ENCODE data around the gene MANF. TPM values are rescaled to one million over a fixed set of nuclear protein-coding genes. Genes with fewer than 3 reads are reported as not detected.

Gene MANF
- total RNA-seq, 1 experiment from 2014 or later: 271 TPM

GRCh38 chr3:51371943-51372557 is 13.0 kb upstream of the MANF start:
- Mint-ChIP-seq H3K9me3 (ENCODE audit: unreplicated experiment) (no peaks in the 10 kb centered on the region), H3K4me3 (ENCODE audit: unreplicated experiment) (no peak overlapping the region), H3K4me1 (ENCODE audit: insufficient read depth, unreplicated experiment) (no peaks in the 10 kb centered on the region), H3K36me3 (ENCODE audit: insufficient read depth, unreplicated experiment) (no peaks in the 10 kb centered on the region), H3K27ac (ENCODE audit: low read depth, unreplicated experiment) (no peak overlapping the region), H3K27me3 (ENCODE audit: insufficient read depth, unreplicated experiment) (no peaks in the 10 kb centered on the region)
- ChIA-PET CTCF (interaction anchor here (0.6 to 14.1 kb wide), 37 partner anchors 9 to 1062 kb away, joined by 3 to 170 read pairs (median 4); partner anchors contain the start of gene MAPKAPK3), POLR2A (interaction anchor here (0.7 to 1.5 kb wide), 3 partner anchors 33 to 756 kb away, joined by 3 to 9 read pairs (median 5); partner anchors contain the start of gene MAPKAPK3)
- intact Hi-C loops (cut with micrococcal nuclease): loop anchor here (1.0 to 2.0 kb wide), 6 partner anchors 31 to 756 kb away; no protein-coding TSS in a partner anchor
- peak; percentile 86 for TF ChIP-seq CTCF (IDR thresholded peaks at IDR 0.05; ENCODE audit: unreplicated experiment)
- no TSS peak for BruUV-seq (replicated peaks)
- DNase-seq (ENCODE audit: unreplicated experiment): peak; percentile 77

- no peaks in the 10 kb centered on the region for H3K36me3 Mint-ChIP-seq (ENCODE audit: insufficient read depth, unreplicated experiment)
- no peaks in the 10 kb centered on the region for H3K4me1 Mint-ChIP-seq (ENCODE audit: insufficient read depth, unreplicated experiment)
- H3K27me3 Mint-ChIP-seq (ENCODE audit: insufficient read depth, unreplicated experiment): no peaks in the 10 kb centered on the region
- H3K4me3 Mint-ChIP-seq (ENCODE audit: unreplicated experiment): no peak overlapping the region
- no peaks in the 10 kb centered on the region for H3K9me3 Mint-ChIP-seq (ENCODE audit: unreplicated experiment)
- no peak for DNase-seq (ENCODE audit: unreplicated experiment)
- BruUV-seq (replicated peaks): no TSS peak
- TF ChIP-seq CTCF (IDR thresholded peaks at IDR 0.05; ENCODE audit: unreplicated experiment): no peak
- CTCF ChIA-PET: interaction anchor here (0.6 to 14.1 kb wide), 3 partner anchors 274 to 801 kb away, joined by 3 to 170 read pairs (median 16); no protein-coding TSS in a partner anchor
- intact Hi-C loops (cut with micrococcal nuclease): loop anchor here (2.0 kb wide), 3 partner anchors 33 to 403 kb away; no protein-coding TSS in a partner anchor
- H3K27ac Mint-ChIP-seq (ENCODE audit: low read depth, unreplicated experiment): no peak overlapping the region
- POLR2A ChIA-PET: no interaction called here
Measured at GRCh38 chr3:51373658-51374421, 11.3 kb upstream of the MANF start.

GRCh38 chr3:51374456-51374855 is 10.6 kb upstream of the MANF start:
- CTCF ChIA-PET: interaction anchor here (3.4 to 14.1 kb wide), 3 partner anchors 274 to 759 kb away, joined by 16 to 170 read pairs (median 38); no protein-coding TSS in a partner anchor
- DNase-seq (ENCODE audit: unreplicated experiment): no peak
- TF ChIP-seq CTCF (IDR thresholded peaks at IDR 0.05; ENCODE audit: unreplicated experiment): no peak
- no TSS peak for BruUV-seq (replicated peaks)
- Mint-ChIP-seq H3K9me3 (ENCODE audit: unreplicated experiment) (no peaks in the 10 kb centered on the region), H3K27ac (ENCODE audit: low read depth, unreplicated experiment) (no peak overlapping the region), H3K27me3 (ENCODE audit: insufficient read depth, unreplicated experiment) (no peaks in the 10 kb centered on the region), H3K36me3 (ENCODE audit: insufficient read depth, unreplicated experiment) (no peaks in the 10 kb centered on the region), H3K4me3 (ENCODE audit: unreplicated experiment) (no peak overlapping the region), H3K4me1 (ENCODE audit: insufficient read depth, unreplicated experiment) (no peaks in the 10 kb centered on the region)
- POLR2A ChIA-PET: no interaction called here
- intact Hi-C loops (cut with micrococcal nuclease): no loop called here

GRCh38 chr3:51375136-51375535 is 10.0 kb upstream of the MANF start:
- intact Hi-C loops (cut with micrococcal nuclease): no loop called here
- DNase-seq (ENCODE audit: unreplicated experiment): no peak

More at GRCh38 chr3:51375136-51375535, 10.0 kb upstream of the MANF start:
- H3K27me3 Mint-ChIP-seq (ENCODE audit: insufficient read depth, unreplicated experiment): no peaks in the 10 kb centered on the region
- no peak for TF ChIP-seq CTCF (IDR thresholded peaks at IDR 0.05; ENCODE audit: unreplicated experiment)
- H3K27ac Mint-ChIP-seq (ENCODE audit: low read depth, unreplicated experiment): no peak overlapping the region
- ChIA-PET CTCF (interaction anchor here (6.1 to 14.1 kb wide), 2 partner anchors 275 to 760 kb away, joined by 38 to 170 read pairs; no protein-coding TSS in a partner anchor), POLR2A (interaction anchor here (0.8 kb wide), 1 partner anchor 806 kb away, joined by 4 read pairs; the partner anchor contains the start of gene HEMK1)
- no peaks in the 10 kb centered on the region for H3K4me1 Mint-ChIP-seq (ENCODE audit: insufficient read depth, unreplicated experiment)
- BruUV-seq (replicated peaks): no TSS peak
- H3K36me3 Mint-ChIP-seq (ENCODE audit: insufficient read depth, unreplicated experiment): no peaks in the 10 kb centered on the region
- no peaks in the 10 kb centered on the region for H3K9me3 Mint-ChIP-seq (ENCODE audit: unreplicated experiment)
- no peak overlapping the region for H3K4me3 Mint-ChIP-seq (ENCODE audit: unreplicated experiment)
